HG02642 (cell line): Measurements from ENCODE around the gene KCNIP4.

Source experiments
- ATAC-seq: cut with Tn5 transposase; IDR thresholded peaks from one replicate; pipeline ENCODE4 v1.9.1; 2021; ENCODE audit warnings: mild to moderate bottlenecking; ENCODE audit not compliant: unreplicated experiment, poor library complexity

Gene KCNIP4

DNA sequence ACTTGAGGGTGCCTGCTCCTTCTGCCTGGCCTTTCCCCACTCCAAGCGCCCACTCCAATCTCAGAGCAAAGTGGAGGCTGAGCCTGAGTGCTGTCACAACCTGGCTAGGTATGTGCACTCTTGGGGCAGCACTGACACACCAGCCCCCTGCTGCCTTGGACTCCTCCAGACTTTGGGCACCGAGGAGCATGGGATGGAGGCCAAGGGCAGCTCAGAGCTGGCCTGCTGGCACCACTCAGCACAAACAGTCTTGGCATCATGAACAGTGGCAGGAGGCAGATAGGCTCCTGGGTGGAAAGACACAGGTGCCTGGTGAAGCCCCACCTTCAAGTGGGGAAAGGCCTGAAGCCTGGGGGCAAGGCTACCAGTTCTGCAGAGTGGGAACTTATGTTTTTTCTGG is 91.8 kb downstream of the KCNIP4 start:
- no peak for ATAC-seq

GRCh38 chr4:21856301-21856700 is 92.3 kb downstream of the KCNIP4 start:
- no peak for ATAC-seq

DNA sequence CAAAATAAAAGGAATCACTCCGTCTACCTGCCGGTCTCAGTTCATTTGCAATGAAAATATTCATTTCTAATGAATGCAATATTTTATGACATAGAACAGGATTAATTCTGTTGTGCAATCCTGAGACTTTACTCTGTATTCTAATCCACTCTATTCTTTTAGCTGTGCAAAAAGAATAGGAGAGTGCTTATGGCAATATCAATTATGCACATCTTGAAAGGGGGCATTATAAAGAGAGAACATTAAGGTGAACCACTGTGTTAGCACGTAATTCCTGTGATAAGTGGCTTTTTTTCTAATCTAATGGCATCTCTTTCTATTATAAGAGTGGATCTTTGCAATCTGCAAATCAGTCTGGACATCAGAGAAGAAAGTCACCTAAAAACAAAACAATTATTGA is 99.5 kb downstream of the KCNIP4 start:
- no peak for ATAC-seq

DNA sequence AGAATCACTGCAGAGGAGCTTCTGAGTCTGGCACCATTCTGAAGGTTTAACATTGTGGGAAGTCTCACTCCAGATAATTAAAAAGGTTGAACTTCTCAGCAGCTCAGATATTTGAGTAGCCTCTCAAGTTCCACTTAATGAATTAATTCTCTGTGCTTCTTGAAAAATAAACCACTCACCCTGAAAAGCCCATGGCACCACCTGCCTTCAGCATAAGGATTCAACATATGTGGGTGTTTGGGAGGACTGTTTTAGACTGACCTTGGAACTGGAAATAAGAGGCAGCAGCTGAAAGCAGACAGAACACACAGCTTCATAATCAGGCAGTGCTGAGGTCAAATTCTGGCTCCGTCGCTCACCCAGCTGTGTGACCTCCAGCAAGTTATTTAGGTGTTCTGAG is 100.6 kb downstream of the KCNIP4 start:
- no peak for ATAC-seq

DNA sequence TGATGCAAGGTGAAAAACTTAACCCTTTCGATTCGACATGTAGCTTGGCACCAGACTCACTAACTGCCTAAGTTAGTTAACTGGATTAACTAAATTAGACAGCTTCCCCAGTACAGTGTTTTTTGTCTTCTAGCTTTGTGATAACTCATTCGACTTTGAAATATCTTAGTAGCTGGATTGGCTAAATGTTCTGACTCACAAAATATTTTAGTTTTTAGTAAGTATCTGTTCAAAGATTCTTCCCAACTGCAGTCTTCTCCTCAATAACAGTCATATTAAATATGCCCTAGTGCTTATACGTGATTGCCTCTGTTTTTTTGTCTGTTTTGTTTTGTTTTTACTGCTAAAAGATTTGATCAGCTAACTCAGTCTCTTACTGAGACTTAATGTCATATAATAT is 102.9 kb downstream of the KCNIP4 start:
- no peak for ATAC-seq

DNA sequence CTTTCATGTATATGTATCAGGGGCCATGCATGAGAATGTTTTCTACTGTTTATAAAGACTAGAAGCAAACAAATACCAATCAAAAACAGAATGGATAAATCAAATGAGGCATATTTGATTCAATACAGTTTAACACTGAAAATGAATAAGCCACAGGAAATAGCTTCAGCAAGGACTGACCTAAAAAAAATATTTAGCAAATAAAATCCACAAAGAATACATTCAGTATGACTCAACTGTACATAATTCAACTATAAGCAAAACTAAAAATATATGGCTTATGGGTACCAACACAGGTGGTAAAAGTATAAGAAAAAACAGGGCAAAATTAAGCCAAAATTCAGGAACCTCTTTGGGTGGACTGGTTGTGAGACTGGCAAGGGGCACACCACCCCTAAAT is 112.9 kb downstream of the KCNIP4 start:
- ATAC-seq, result no peak

DNA sequence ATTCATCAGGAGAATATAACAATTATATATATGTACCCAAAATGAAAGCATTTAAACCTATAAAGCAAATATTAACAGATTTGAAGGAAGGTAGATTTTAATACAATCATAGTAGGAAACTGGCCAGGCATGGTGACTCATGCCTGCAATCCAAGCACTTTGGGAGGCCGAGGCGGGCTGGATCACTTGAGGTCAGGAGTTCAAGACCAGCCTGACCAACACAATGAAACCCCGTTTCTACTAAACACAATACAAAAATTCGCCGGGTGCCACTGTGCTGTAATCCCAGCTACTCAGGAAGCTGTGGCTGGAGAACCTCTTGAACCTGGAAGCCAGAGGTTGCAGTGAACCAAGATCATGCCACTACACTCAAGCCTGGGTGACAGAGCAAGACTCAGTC is 118.3 kb downstream of the KCNIP4 start:
- no peak for ATAC-seq

DNA sequence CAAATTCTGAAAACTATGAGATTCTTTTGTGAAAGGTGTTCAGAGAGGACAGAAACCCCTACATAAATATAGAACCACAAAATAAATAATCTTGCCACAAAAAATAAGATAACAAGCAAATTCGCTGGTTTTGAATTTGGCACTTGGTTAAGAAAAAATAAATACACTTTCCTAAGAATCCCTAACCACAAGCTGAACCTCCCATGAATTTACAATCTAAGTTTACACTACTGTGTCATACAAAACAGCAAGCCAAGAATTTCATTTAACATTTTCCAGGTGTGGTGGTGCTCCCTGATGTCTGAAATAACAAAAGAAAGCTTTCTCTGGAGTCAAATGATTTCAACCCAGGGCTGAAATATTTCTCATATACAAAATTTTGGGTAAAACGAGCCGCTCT is 121.0 kb downstream of the KCNIP4 start:
- no peak for ATAC-seq

DNA sequence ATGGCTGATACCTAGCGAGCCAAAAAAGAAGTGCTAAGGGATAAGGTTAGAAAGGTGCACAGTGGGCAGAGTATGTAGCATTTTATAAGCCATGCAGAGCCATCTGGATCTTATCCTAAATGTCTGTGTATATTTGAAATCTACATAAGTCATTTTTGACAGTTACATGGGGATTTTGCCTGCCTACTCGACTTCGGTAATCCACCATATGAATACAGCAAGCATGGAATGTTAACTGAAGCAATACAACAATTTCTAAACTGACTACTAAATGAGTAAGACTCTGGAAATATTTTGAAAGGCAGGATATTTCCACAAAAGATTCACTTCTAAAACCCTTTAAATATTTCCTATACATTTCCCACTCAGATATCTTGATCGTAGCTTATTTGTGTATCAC is 122.5 kb downstream of the KCNIP4 start:
- ATAC-seq, result no peak

DNA sequence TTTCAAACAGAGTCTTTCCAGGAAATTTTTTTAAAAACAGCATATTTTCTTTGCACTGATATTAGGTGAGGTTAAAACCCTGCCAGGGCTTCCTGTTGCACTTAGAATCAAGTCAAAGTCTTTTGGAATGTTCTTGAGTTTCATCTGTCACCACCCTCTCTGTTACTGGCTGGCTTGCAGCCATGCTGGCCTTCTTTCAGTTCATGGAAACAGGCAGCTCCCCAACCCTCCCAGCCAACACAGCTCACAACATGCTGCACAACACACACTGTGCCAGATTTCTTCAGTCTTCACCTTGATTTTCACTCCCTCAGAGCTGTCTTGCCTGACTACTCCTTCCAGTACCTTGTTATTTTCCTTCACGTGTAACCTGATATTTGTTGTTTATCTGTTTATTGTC is 129.5 kb downstream of the KCNIP4 start:
- no peak for ATAC-seq

DNA sequence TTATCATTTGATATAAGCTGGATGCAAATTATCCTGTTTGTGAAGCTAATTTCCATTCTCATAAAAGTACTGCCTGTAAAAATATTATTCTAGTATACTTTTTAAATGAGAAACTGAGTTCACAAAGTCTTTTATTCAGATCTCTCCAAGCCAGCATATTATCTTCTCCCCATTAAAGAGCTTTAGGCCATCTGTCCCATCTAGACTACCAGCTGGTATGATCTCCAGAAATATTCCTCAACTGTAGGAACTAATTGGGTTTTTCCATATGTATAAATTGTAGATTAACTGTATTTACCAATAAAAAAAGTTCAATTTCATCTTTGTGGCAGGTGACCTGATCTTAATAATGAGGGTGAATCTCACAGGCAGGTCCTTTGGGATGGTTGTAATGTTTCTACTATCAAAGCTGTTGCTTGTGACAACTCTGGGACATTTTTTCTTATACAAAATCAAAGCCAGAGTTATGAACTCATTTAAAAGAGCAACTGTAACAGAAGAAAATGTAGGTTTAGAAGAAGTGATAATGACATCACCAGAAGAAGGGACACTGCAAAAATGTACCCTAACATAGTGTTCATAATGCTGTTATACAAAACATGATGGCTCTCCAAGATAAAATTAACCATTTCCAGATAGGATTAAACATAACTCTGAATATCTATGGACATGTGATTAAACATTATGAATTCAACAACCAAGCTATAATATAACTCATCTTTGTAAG is 132.8 kb downstream of the KCNIP4 start:
- no peak for ATAC-seq

DNA sequence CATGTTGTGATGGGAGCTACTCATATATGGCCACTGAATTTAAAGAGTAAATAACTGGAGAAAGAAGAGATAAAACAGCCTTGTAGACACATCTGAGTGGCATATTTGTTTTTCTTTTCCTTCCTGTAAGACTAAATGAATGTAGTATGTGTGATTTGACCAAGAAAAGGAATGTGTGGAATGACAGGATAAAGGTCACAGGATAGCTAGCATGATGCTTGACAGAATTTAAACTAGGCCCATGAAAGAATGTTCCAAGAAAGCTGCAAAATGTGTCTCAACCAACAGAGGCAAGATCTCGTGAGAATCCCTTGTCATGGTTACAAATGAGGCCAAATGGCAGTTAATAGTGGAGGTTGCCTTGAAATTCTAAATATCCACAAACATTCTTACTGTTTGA is 137.0 kb downstream of the KCNIP4 start:
- no peak for ATAC-seq

DNA sequence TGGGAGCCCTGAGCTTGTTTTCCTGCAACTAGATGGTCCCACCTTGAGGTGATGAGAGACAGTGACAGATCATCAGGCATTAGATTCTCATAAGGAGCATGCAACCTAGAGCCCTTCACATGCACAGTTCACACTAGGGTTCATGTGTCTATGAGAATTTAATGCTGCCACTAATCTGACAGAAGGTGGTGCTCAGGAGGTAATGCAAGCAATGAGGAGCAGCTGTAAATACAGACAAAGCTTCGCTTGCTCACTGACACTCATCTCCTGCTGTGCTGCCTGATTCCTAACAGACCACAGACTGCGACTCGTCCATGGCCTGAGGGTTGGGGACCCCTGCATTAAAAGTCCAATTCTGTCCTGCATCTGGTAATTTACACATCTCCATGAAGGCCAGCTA is 141.6 kb downstream of the KCNIP4 start:
- no peak for ATAC-seq

DNA sequence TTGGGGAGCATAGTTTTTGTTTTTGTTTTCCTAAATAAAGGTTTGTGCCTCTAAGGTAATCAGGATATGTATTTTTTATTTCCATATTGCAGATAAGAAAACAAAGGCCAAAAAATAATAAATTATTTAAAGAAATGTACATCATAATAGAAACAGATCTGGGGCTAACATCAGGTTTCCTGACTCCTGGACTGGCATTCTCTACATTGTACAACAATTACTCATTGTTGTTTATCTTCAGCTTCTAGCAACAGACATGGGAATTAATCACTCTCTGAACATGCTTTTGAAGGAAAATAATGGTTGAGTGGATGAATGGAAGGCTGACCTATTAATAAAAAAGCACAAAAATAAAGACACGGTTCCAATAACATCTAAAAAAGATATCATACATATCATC is 146.2 kb downstream of the KCNIP4 start:
- no peak for ATAC-seq

GRCh38 chr4:21801661-21802385 is 146.7 kb downstream of the KCNIP4 start:
- no peak for ATAC-seq

DNA sequence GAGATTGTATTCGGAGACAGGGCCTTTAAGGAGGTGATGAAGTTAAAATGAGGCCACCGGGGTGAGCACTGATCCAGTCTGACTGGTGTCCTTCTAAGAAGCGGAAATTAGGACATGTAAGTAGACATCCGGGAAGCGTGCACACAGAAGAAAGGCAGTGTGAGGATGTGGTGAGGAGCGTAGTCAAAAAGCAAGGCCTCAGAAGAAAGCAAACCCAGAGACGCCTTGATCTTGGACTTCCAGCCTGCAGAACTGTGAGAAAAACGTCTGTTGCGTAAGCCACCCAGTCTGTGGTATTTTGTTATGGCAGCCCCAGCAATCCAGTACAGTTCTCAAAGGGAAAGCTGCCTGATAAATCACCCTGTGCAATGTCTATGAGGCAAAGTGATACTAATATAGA is 153.5 kb downstream of the KCNIP4 start:
- ATAC-seq, result no peak

DNA sequence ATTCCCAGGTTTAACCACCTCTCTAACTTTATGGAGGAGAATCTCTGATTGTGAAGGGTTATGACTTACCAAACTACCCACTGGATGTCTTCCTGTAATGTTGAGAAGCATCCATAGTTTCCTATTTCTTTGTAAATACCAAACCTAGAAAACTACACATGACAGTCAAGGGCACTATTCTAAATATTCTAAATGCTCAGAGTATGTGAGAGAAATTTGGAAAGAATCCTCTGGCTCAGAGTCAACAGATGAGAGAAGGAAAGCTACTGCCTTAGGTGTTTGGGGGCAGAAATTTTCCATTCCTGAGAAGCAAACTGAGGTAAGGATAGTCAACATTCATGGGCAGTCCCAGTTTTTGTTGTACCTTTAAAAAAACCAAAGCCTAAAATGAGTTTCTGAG is 155.8 kb downstream of the KCNIP4 start:
- no peak for ATAC-seq

DNA sequence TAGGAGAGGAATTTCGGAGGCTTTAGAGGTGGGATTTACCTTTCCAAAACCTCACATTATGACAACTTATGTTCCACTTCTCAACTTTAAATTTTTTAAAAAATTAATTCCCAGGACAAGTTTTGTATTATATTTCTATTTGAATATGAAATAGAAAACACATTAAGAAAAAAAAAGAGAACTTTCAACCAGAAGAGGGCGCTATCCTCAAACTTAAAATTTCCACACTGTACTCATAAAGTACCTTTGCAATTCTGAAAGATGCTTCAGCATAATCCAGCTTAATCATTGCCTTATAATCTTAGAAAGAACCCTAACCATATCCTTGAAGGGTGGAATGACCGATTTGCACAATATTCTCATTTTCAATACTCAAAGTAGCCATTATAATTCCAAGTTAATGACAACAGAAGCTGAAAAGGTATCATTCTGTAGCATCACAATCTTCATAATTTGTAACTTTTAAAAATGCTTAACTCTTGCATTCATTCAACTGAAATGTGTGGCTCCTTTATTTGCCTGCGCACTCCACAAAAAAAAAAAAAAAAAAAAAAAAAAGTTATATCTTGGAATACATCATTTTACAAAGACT is 158.0 kb downstream of the KCNIP4 start:
- ATAC-seq, result no peak

DNA sequence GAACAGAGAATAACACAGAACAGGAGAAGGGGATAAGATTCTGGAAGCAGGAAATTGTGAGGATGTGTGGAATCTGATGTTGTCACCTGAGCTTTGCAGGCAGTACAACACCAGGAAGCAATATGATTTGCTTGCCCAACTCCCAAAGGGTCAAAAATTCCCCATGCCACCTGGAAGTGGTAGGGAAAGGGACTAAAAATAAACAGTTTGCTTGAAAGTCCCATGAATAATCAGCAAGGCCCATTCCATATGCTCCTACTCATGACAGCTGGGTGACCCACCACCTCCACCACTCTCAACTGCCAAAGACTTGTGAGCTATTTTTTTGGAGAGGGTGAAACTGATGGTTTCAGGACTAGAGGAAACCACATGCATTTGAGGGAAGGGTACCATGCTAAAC is 168.4 kb downstream of the KCNIP4 start:
- no peak for ATAC-seq

GRCh38 chr4:21778702-21779101 is 169.9 kb downstream of the KCNIP4 start:
- no peak for ATAC-seq

DNA sequence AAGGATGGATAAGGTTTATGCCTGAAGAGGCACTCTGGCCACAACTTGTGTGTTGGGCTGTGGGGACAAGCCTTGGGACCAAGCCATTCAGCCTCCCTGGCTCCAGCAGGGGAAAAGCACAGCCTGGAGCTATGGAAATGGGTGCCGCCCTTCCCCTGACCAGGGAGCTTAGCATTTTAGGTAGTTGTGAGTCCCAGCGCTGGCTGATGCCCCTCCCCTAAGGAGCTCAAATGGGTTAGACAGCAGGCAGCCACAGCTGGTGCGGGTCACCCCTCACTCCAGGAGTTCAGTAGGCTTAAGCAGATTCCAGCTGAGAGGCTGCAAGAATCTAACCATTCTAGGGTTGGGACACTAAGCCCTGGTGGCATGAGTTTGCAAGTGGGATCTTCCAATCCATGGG is 172.9 kb downstream of the KCNIP4 start:
- no peak for ATAC-seq
